Measurements from ENCODE around the gene ANTXR1. TPM values are rescaled to one million over a fixed set of nuclear protein-coding genes. Genes with fewer than 3 reads are reported as not detected.

Gene ANTXR1
- total and polyA plus RNA-seq, 2 of the 8 experiments (the other 6 are each of a cell fraction or from before 2014, with no cell fraction given), result 15.8 to 44.3 TPM

DNA sequence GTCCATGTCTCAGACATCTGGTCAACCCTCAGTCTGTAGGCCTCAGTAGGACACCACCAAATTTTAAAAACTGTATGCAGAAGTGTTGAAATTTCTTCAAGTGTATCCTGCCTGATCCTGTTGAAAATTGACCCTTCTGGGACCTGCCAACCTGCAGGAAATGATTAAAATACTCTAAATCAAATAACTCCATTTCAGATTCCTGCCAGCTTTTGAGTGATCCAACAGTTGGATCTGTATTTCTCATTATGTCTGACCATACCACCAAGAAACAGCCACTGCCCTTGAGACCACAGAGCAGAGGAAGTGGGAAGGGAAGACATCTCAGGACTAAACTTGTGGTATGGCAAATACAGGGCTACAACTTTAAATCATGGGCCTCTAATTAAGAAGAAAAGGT, 113.4 kb downstream of the ANTXR1 start:
- Histone ChIP-seq H3K23me2 (ENCODE audit: low read depth, low read length) (no peaks in the 10 kb centered on the region), H3K4me3 (ENCODE audit: extremely low read depth in 1 of 4, insufficient read depth in 2 of 4, low read depth in 3 of 4, low read length in 4 of 4) (no peak overlapping the region), H4K8ac (ENCODE audit: extremely low read depth, insufficient read depth, low read length) (no peak overlapping the region), H3K4ac (replicated peaks; ENCODE audit: insufficient read length, low read depth, low read length) (no peak overlapping the region), H3K27ac (ENCODE audit: low read depth, low read length) (no peak overlapping the region), H2BK5ac (ENCODE audit: low read depth, low read length) (no peak overlapping the region), H3K14ac (ENCODE audit: insufficient read length) (no peak overlapping the region), H3K18ac (ENCODE audit: extremely low read depth, low read length) (no peak overlapping the region), H3K4me2 (ENCODE audit: insufficient read depth in 1 of 2, low read depth in 2 of 2, low read length in 2 of 2) (no peak overlapping the region), H2BK15ac (ENCODE audit: low read length) (no peak overlapping the region), H3K9ac (replicated peaks in 1 of 4; ENCODE audit: extremely low read depth in 1 of 4, low read depth in 3 of 4, low read length in 3 of 4) (no peak overlapping the region), H3K36me3 (ENCODE audit: control insufficient read depth in 2 of 4, insufficient read depth in 4 of 4, low read length in 3 of 4) (peaks cover 0 to 8% (median 2%) of the 10 kb centered on the region in 4 experiments; a peak in 2 of 8 replicates), H2AK5ac (ENCODE audit: low read depth, low read length) (no peak overlapping the region), H2AFZ (ENCODE audit: low read length) (no peak overlapping the region), H3K23ac (ENCODE audit: insufficient read length) (no peak overlapping the region), H3K79me2 (ENCODE audit: control insufficient read depth in 1 of 2, insufficient read depth in 2 of 2, low read length in 2 of 2) (no peaks in the 10 kb centered on the region), H3K27me3 (replicated peaks in 1 of 4; ENCODE audit: control insufficient read depth in 3 of 4, extremely low read depth in 1 of 4, insufficient read depth in 3 of 4, low read length in 3 of 4) (no peaks in the 10 kb centered on the region; a peak in 1 of 7 replicates), H3K9me3 (ENCODE audit: insufficient read depth in 2 of 2, low read depth in 1 of 2, low read length in 1 of 2) (no peaks in the 10 kb centered on the region), H4K91ac (replicated peaks; ENCODE audit: insufficient read length, low read length) (no peak overlapping the region), H3K56ac (replicated peaks; ENCODE audit: insufficient read length, low read depth, low read length) (no peak overlapping the region), H2BK12ac (ENCODE audit: low read depth, low read length) (no peak overlapping the region), H4K20me1 (replicated peaks in 1 of 2; ENCODE audit: control insufficient read depth in 1 of 2, insufficient read depth in 2 of 2, low read length in 2 of 2) (no peaks in the 10 kb centered on the region), H2BK120ac (replicated peaks; ENCODE audit: low read depth, low read length) (no peak overlapping the region), H3K4me1 (replicated peaks in 1 of 4; ENCODE audit: control insufficient read depth in 3 of 4, insufficient read depth in 4 of 4, low read length in 3 of 4) (no peaks in the 10 kb centered on the region), H4K5ac (ENCODE audit: insufficient read length, low read depth, low read length) (no peak overlapping the region), H3K79me1 (ENCODE audit: low read depth, low read length) (no peaks in the 10 kb centered on the region), H2BK20ac (ENCODE audit: low read length) (no peak overlapping the region)
- ChIA-PET CTCF (ENCODE audit: partially characterized antibody) (no interaction called here), POLR2A (ENCODE audit: partially characterized antibody) (no interaction called here)
- no peak for FAIRE-seq
- no peak for DNase-seq (ENCODE audit: low read depth in 1 of 2, low spot score in 2 of 2)
- TF ChIP-seq BRCA1 (IDR thresholded peaks at IDR 0.05; ENCODE audit: low read depth, low read length), result no peak
- TF ChIP-seq ATF3 (IDR thresholded peaks at IDR 0.05; ENCODE audit: insufficient read depth, low read depth, low read length), result no peak
- no peak for TF ChIP-seq CEBPB (IDR thresholded peaks at IDR 0.05; ENCODE audit: low read depth, low read length)
- no peak for TF ChIP-seq BCL11A (IDR thresholded peaks at IDR 0.05; ENCODE audit: low read depth in 2 of 2, low read length in 2 of 2)
- TF ChIP-seq EGR1 (IDR thresholded peaks at IDR 0.05; ENCODE audit: borderline replicate concordance, low read depth, low read length), result no peak
- TF ChIP-seq FOSL1 (IDR thresholded peaks at IDR 0.05; ENCODE audit: insufficient read depth, low read depth, low read length), result no peak
- no peak for TF ChIP-seq KDM1A (IDR thresholded peaks at IDR 0.05; ENCODE audit: borderline replicate concordance, low read length)
- no peak for TF ChIP-seq ATF2 (IDR thresholded peaks at IDR 0.05; ENCODE audit: low read length)
- no peak for TF ChIP-seq TCF12 (IDR thresholded peaks at IDR 0.05; ENCODE audit: low read depth, low read length)
- TF ChIP-seq, protein P1, sequence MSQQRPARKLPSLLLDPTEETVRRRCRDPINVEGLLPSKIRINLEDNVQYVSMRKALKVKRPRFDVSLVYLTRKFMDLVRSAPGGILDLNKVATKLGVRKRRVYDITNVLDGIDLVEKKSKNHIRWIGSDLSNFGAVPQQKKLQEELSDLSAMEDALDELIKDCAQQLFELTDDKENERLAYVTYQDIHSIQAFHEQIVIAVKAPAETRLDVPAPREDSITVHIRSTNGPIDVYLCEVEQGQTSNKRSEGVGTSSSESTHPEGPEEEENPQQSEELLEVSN (IDR thresholded peaks at IDR 0.05), result no peak
- no peak for TF ChIP-seq EZH2 (IDR thresholded peaks at IDR 0.05; ENCODE audit: low read depth, low read length, severe bottlenecking)
- no peak for TF ChIP-seq SIRT6 (IDR thresholded peaks at IDR 0.05; ENCODE audit: low read length)
- no peak for TF ChIP-seq YY1 (IDR thresholded peaks at IDR 0.05; ENCODE audit: low read depth, low read length)
- TF ChIP-seq KDM5A (IDR thresholded peaks at IDR 0.05; ENCODE audit: low read length), result no peak

Measured in H1 (cell line).